Loucy (cell line): ENCODE measurements around the gene TMEM169.

Source experiments
- H2AFZ ChIP-seq: fragments of 200-600 bp; sonication (generic); 2 replicates; pipeline ENCODE4 v1.6.0; 2016; ENCODE audit warnings: antibody characterized with exemption, mild to moderate bottlenecking, low read length, moderate library complexity
- H3F3A ChIP-seq: fragments of 200-600 bp; 2 replicates; pipeline ENCODE4 v1.6.0; 2016; ENCODE audit warnings: antibody characterized with exemption, low read depth, mild to moderate bottlenecking
- H3K27me3 ChIP-seq: fragments of 200-600 bp; sonication (generic); 2 replicates; pipeline ENCODE4 v1.6.1; 2014; ENCODE audit warnings: low read length, mild to moderate bottlenecking; ENCODE audit not compliant: insufficient read depth, poor library complexity, severe bottlenecking
- H3K36me3 ChIP-seq: fragments of 200-600 bp; sonication (generic); 2 replicates; pipeline ENCODE4 v1.6.1; 2016; ENCODE audit warnings: low read length; ENCODE audit not compliant: insufficient read depth
- H3K4me1 ChIP-seq: fragments of 200-600 bp; sonication (generic); 2 replicates; pipeline ENCODE4 v1.5.1; 2014; ENCODE audit warnings: low read length, mild to moderate bottlenecking; ENCODE audit not compliant: insufficient read depth, poor library complexity, severe bottlenecking
- H3K4me2 ChIP-seq: fragments of 200-600 bp; sonication (generic); 2 replicates; pipeline ENCODE4 v1.6.0; 2014; ENCODE audit warnings: antibody characterized with exemption, low read length, low read depth, mild to moderate bottlenecking; ENCODE audit not compliant: poor library complexity, severe bottlenecking
- H3K4me3 ChIP-seq: fragments of 200-600 bp; sonication (generic); 2 replicates; pipeline ENCODE4 v1.5.1; 2014; ENCODE audit warnings: low read length, mild to moderate bottlenecking, mixed read lengths; ENCODE audit not compliant: poor library complexity, severe bottlenecking
- H3K79me2 ChIP-seq: fragments of 200-600 bp; sonication (generic); 2 replicates; pipeline ENCODE4 v1.6.1; 2014; ENCODE audit warnings: low read length; ENCODE audit not compliant: insufficient read depth
- H3K9ac ChIP-seq: fragments of 200-600 bp; sonication (generic); 2 replicates; pipeline ENCODE4 v1.6.0; 2014; ENCODE audit warnings: mild to moderate bottlenecking, low read depth, low read length, moderate library complexity; ENCODE audit not compliant: poor library complexity, severe bottlenecking
- H3K9me2 ChIP-seq: fragments of 200-600 bp; sonication (generic); replicated peaks from 2 replicates; pipeline ENCODE4 v1.6.1; 2016; ENCODE audit warnings: low read depth, low read length, mixed read lengths
- H3K9me3 ChIP-seq: fragments of 200-600 bp; sonication (generic); 2 replicates; pipeline ENCODE4 v1.6.1; 2014; ENCODE audit warnings: mild to moderate bottlenecking, antibody characterized with exemption, low read length, low read depth; ENCODE audit not compliant: insufficient read depth
- H4K20me1 ChIP-seq: fragments of 200-600 bp; sonication (generic); 2 replicates; pipeline ENCODE4 v1.6.0; 2014; ENCODE audit warnings: antibody characterized with exemption, low read length, mild to moderate bottlenecking; ENCODE audit not compliant: insufficient read depth, poor library complexity, severe bottlenecking
- CTCF ChIP-seq: fragments of 200-600 bp; sonication (generic); conservative IDR thresholded peaks from 2 replicates; pipeline ENCODE4 v1.5.1; 2014; ENCODE audit warnings: mild to moderate bottlenecking, antibody characterized with exemption, low read length
- EZH2phosphoT487 ChIP-seq: fragments of 200-600 bp; IDR thresholded peaks from 2 replicates; pipeline ENCODE4 v1.6.1; 2018; ENCODE audit warnings: antibody characterized with exemption, mild to moderate bottlenecking, moderate library complexity, borderline replicate concordance

The TMEM169 gene

GRCh38 chr2:216081487-216082116 lies at the start of gene TMEM169, which contains the start of gene PECR:
Gene TMEM169, plus strand, starts transcription at chr2:216081919. Its CDS starts 14,045 bp downstream, at chr2:216095964.
Gene PECR, minus strand, starts transcription at chr2:216081809. Its CDS starts 68 bp downstream, at chr2:216081741.
- Histone ChIP-seq H2AFZ (peak within 1 kb of the TSS; percentile 89), H3F3A (peaks cover 18% of the 10 kb centered on the region; the same call in 1 of the 2 replicates), H3K36me3 (no peaks in the 10 kb centered on the region), H3K9ac (peak within 1 kb of the TSS; percentile 74), H3K27me3 (no peaks in the 10 kb centered on the region), H3K79me2 (peaks cover 11% of the 10 kb centered on the region; the same call in 1 of the 2 replicates), H3K4me3 (peak within 1 kb of the TSS; percentile 76), H3K9me2 (no peaks in the 10 kb centered on the region), H3K9me3 (no peaks in the 10 kb centered on the region), H3K4me1 (peaks cover 48% of the 10 kb centered on the region), H3K4me2 (peak within 1 kb of the TSS; percentile 92), H4K20me1 (no peaks in the 10 kb centered on the region)
- TF ChIP-seq CTCF: no peak
- no peak for TF ChIP-seq EZH2phosphoT487

GRCh38 chr2:216031960-216032689 lies 49.6 kb upstream of the TMEM169 start:
- H3K27me3 ChIP-seq: no peaks in the 10 kb centered on the region
- no peaks in the 10 kb centered on the region for H3F3A ChIP-seq
- no peaks in the 10 kb centered on the region for H3K36me3 ChIP-seq
- H3K4me2 ChIP-seq: peak overlapping the region; percentile 4
- no peaks in the 10 kb centered on the region for H4K20me1 ChIP-seq
- H2AFZ ChIP-seq: no peak overlapping the region
- TF ChIP-seq CTCF (no peak), EZH2phosphoT487 (no peak)
- no peak overlapping the region for H3K9ac ChIP-seq
- no peaks in the 10 kb centered on the region for H3K79me2 ChIP-seq
- no peaks in the 10 kb centered on the region for H3K9me3 ChIP-seq
- no peaks in the 10 kb centered on the region for H3K9me2 ChIP-seq
- H3K4me3 ChIP-seq: no peak overlapping the region
- H3K4me1 ChIP-seq: peaks cover 7% of the 10 kb centered on the region

DNA sequence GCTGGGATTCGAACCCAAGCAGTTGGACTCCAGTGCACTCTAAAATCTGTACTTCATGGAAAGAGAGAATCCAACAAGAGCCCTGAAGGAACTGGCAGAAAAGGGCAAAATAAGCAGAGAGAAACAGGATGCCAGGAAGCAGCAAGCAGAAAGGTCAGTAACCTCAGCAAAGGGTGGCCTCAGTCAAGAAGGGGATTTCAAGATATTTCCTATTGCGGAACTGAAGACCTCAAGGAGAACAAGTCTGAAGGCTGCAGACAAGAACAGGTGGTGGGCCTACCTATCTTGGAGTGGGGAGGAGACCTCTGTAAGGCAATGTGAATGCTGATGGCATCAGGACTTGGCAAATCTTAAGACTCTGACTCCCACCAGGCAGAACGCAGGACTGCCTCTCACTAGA lies 48.3 kb upstream of the TMEM169 start:
- Histone ChIP-seq H3K79me2 (no peaks in the 10 kb centered on the region), H4K20me1 (no peaks in the 10 kb centered on the region), H2AFZ (no peak overlapping the region), H3K27me3 (no peaks in the 10 kb centered on the region), H3K9ac (no peak overlapping the region), H3K36me3 (no peaks in the 10 kb centered on the region), H3K9me2 (no peaks in the 10 kb centered on the region), H3K4me2 (no peak overlapping the region), H3K9me3 (no peaks in the 10 kb centered on the region), H3F3A (no peaks in the 10 kb centered on the region), H3K4me3 (no peak overlapping the region), H3K4me1 (peaks cover 7% of the 10 kb centered on the region)
- TF ChIP-seq EZH2phosphoT487 (no peak), CTCF (no peak)
